NCI-H2227 (cell line): Measurements from ENCODE around the gene SMLR1.

Source experiments
- DNase-seq: peaks from one replicate; lab custom pipeline; 2025; ENCODE audit not compliant: unreplicated experiment; lab: John Stamatoyannopoulos, UW

The SMLR1 gene

GRCh38 chr6:130849594-130849993 is 22.4 kb downstream of the SMLR1 start:
- DNase-seq: no peak

- DNase-seq: no peak
Measured at GRCh38 chr6:130851026-130851425, 23.8 kb downstream of the SMLR1 start.

GRCh38 chr6:130852844-130853554 is 25.8 kb downstream of the SMLR1 start:
- DNase-seq: no peak

- DNase-seq: no peak
Measured at GRCh38 chr6:130853555-130854183, 26.5 kb downstream of the SMLR1 start.

- no peak for DNase-seq
Measured at GRCh38 chr6:130858054-130858453, 30.8 kb downstream of the SMLR1 start.

GRCh38 chr6:130858498-130859160 is 31.4 kb downstream of the SMLR1 start:
- no peak for DNase-seq

GRCh38 chr6:130859161-130859867 is 32.1 kb downstream of the SMLR1 start:
- DNase-seq: no peak

GRCh38 chr6:130862370-130862769 is 35.2 kb downstream of the SMLR1 start:
- DNase-seq: no peak

- no peak for DNase-seq
Measured at GRCh38 chr6:130863415-130864230, 36.4 kb downstream of the SMLR1 start.

GRCh38 chr6:130864344-130864743 is 37.1 kb downstream of the SMLR1 start:
- no peak for DNase-seq

GRCh38 chr6:130865793-130866192 is 38.6 kb downstream of the SMLR1 start:
- no peak for DNase-seq

- no peak for DNase-seq
Measured at GRCh38 chr6:130869681-130870080, 42.5 kb downstream of the SMLR1 start.

GRCh38 chr6:130870179-130870880 is 43.1 kb downstream of the SMLR1 start:
- no peak for DNase-seq

- no peak for DNase-seq
Measured at GRCh38 chr6:130872250-130873095, 45.3 kb downstream of the SMLR1 start.

- no peak for DNase-seq
Measured at GRCh38 chr6:130873746-130874145, 46.5 kb downstream of the SMLR1 start.

GRCh38 chr6:130879826-130880225 is 52.6 kb downstream of the SMLR1 start:
- DNase-seq: no peak

GRCh38 chr6:130882370-130882769 is 55.2 kb downstream of the SMLR1 start:
- DNase-seq: no peak

GRCh38 chr6:130885392-130886192 is 58.4 kb downstream of the SMLR1 start:
- DNase-seq: peak; percentile 41
